ENCODE data around the gene GREB1L.

GRCh38 chr18:21433436-21433835, 191.4 kb downstream of the GREB1L start:
- TF ChIP-seq EZH2 (IDR thresholded peaks at IDR 0.05; ENCODE audit: insufficient read depth, poor library complexity, severe bottlenecking), result no peak
- TF ChIP-seq EZH2phosphoT487 (IDR thresholded peaks at IDR 0.05; ENCODE audit: insufficient read depth, low read depth), result no peak

All from GM23248 (cell line).